Stomach (tissue), 9 donors: Measurements from ENCODE around the gene GPRIN2. TPM values are rescaled to one million over a fixed set of nuclear protein-coding genes. Genes with fewer than 3 reads are reported as not detected.
A peak's percentile ranks its signal among the peaks of the same experiment; 100 is the strongest.

Experiments
- DNase-seq, 2 donors: peaks; one replicate each; pipeline versions ENCODE4 v3.0.0 to v3.0.0-alpha.2; 2013 to 2019
- H3K27ac ChIP-seq, 5 donors: fragments of 200-600 bp in 4 of 5; sonication (generic) in 4 of 5; one replicate each; pipeline ENCODE4 v1.5.1; 2013 to 2019; ENCODE audit warnings: mild to moderate bottlenecking in 1 of 5, moderate library complexity in 1 of 5
- H3K27me3 ChIP-seq, 3 donors: fragments of 200-600 bp; sonication (generic); one replicate each; pipeline ENCODE4 v1.5.1; 2017 to 2019; ENCODE audit warnings: mixed run types in 1 of 3
- H3K36me3 ChIP-seq, 4 donors: fragments of 200-600 bp; sonication (generic); 1 replicate in 3 of 4; 2 replicates in 1 of 4; pipeline ENCODE4 v1.5.1; 2016 to 2019
- H3K4me1 ChIP-seq, 4 donors: fragments of 200-600 bp; sonication (generic); one replicate each; pipeline ENCODE4 v1.5.1; 2016 to 2019
- H3K4me3 ChIP-seq, 4 donors: fragments of 200-600 bp; sonication (generic) in 3 of 4; one replicate each; pipeline ENCODE4 v1.5.1; 2016 to 2019; ENCODE audit warnings: mild to moderate bottlenecking in 1 of 4
- H3K9me3 ChIP-seq, 4 donors: fragments of 200-600 bp; sonication (generic); one replicate each; pipeline ENCODE4 v1.5.1; 2016 to 2019
- EP300 ChIP-seq: sonication (generic); formaldehyde crosslinking; IDR thresholded peaks from one replicate; pipeline ENCODE4 v1.6.1; 2017; ENCODE audit warnings: antibody characterized with exemption
- POLR2A ChIP-seq, 4 donors: fragments of 450-650 bp; IDR thresholded peaks; one replicate each; pipeline ENCODE4 v1.6.1; 2016; ENCODE audit warnings: antibody characterized with exemption in 4 of 4, control low read depth in 2 of 4, mild to moderate bottlenecking in 1 of 4, moderate library complexity in 1 of 4
- POLR2AphosphoS5 ChIP-seq, 3 donors: sonication (generic); formaldehyde crosslinking; IDR thresholded peaks; one replicate each; pipeline ENCODE4 v1.6.1; 2016; ENCODE audit warnings: antibody characterized with exemption in 3 of 3
- WGBS, 5 donors: extraction: QIAGEN DNeasy Blood & Tissue Kit in 3 of 5; methylation state at CpG; one replicate each; pipeline versions ENCODE4 v1.1.5 to v1.1.7; 2013 to 2018; 5-methylcytosine and 5-hydroxymethylcytosine counted together
- intact Hi-C: fragments of 100-400 bp; cut with DNase I; formaldehyde crosslinking; loops from one replicate; pipeline ENCODE4 v1.15.1; 2023; ENCODE audit warnings: low total_unique reads
- polyA plus RNA-seq, 3 donors: library from polyadenylated mRNA; stranded (reverse); fragments of 200-250 nt; gene quantifications; one replicate each; pipeline ENCODE4 v1.2.3, GENCODE V29; 2013
- total RNA-seq, 5 donors: library from RNA; depleted of rRNA; stranded (reverse); fragments of >200 nt; gene quantifications; one replicate each; pipeline versions ENCODE4 v1.1.0 to v1.2.3, GENCODE V29; 2014 to 2016
- TF ChIP-seq, protein P1 (sequence below), 7 experiments: fragments of 450-650 bp in 4 of 7; fragments of 200-600 bp in 3 of 7; sonication (generic) in 3 of 7; IDR thresholded peaks; one replicate each; pipeline ENCODE4 v1.5.1; 2016 to 2019; ENCODE audit warnings: antibody characterized with exemption in 7 of 7, control low read depth in 2 of 7, mild to moderate bottlenecking in 1 of 7
- donor health status: healthy with polysubstance abuse.
- donor health status: Bipolar disorder and iron deficiency.
- donor health status: healthy.

GPRIN2 gene
- total and polyA plus RNA-seq, 8 donors: 3.5 to 27.8 (median 11.1) TPM

DNA sequence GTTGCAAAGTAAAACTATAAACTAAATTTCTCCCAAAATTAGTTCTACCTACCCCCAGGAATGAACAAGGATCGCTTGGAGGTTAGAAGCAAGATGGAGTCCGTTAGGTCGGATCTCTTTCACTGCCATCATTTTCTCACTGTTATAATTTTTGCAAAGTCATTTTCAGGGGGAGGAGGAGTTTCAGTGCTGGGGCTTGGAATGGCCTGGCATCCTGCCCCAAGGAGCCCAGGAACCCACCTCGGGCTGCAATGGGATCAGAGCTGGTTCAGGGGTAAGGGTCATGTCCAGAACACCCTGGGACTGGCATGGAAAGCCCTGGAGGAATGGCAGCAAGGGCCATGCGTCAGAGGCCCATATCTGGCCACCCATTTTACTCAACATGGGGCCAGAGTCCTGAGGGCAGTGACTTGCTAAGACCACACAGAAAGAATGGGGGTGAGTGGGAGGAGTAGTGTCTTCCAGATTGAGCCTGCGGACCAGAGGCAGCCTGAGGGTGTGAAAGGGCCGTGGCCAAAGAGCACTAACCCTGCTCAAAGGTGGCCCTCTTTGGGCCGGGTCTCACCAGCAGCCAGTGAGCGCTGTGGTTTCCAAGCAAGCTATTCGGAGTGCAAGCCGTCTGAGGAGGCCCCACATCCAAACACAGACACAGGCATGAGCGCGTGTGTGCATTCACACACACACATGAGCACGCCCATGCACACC is 31.8 kb downstream of the GPRIN2 start:
- H3K27ac ChIP-seq: peak overlapping the region in 1 of 5 donors; percentile 58
- DNase-seq: peak in 1 of 2 donors; percentile 25

DNA sequence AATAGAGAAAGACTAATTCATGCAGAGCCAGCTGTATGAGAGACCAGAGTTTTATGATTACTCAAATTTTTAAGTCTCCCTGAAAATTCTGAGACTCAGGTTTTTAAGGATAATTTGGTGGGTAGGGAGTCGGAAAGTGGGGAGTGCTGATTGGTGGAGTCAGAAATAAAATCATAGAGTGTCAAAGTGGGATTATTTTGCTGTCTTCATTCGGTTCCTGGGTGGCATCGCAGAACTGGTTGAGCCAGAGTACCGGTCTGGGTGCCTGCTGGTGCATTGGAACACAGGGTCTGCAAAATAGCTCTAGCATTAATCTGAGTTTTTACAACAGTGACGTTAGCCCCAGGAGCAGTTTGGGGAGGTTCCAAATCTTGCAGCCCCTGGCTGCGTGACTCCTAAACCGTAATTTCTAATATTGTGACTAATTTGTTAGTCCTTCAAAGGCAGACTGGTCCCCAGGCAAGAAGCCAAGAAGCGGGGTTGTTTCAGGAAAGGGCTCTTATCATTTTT is 32.4 kb downstream of the GPRIN2 start:
- peak; percentile 28 to 38 for DNase-seq
- Histone ChIP-seq H3K4me3 (no peak overlapping the region), H3K27me3 (no peaks in the 10 kb centered on the region), H3K9me3 (no peaks in the 10 kb centered on the region), H3K36me3 (no peaks in the 10 kb centered on the region), H3K27ac (peak overlapping the region in 1 of 5 donors; percentile 58), H3K4me1 (peaks cover 9 to 23% (median 14%) of the 10 kb centered on the region in 4 donors)
- TF ChIP-seq, protein P1, sequence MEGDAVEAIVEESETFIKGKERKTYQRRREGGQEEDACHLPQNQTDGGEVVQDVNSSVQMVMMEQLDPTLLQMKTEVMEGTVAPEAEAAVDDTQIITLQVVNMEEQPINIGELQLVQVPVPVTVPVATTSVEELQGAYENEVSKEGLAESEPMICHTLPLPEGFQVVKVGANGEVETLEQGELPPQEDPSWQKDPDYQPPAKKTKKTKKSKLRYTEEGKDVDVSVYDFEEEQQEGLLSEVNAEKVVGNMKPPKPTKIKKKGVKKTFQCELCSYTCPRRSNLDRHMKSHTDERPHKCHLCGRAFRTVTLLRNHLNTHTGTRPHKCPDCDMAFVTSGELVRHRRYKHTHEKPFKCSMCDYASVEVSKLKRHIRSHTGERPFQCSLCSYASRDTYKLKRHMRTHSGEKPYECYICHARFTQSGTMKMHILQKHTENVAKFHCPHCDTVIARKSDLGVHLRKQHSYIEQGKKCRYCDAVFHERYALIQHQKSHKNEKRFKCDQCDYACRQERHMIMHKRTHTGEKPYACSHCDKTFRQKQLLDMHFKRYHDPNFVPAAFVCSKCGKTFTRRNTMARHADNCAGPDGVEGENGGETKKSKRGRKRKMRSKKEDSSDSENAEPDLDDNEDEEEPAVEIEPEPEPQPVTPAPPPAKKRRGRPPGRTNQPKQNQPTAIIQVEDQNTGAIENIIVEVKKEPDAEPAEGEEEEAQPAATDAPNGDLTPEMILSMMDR (IDR thresholded peaks at IDR 0.05): no peak
- TF ChIP-seq POLR2A (IDR thresholded peaks at IDR 0.05): no peak
- TF ChIP-seq EP300: no peak
- no peak for TF ChIP-seq POLR2AphosphoS5 (IDR thresholded peaks at IDR 0.05)
- WGBS, 5 donors: 30 to 46% (median 35%) methylated on average over 8 of the region's 8 CpGs
- intact Hi-C loops: no loop called here

More for the DNA sequence above, 31.8 kb downstream of the GPRIN2 start:
- no peaks in the 10 kb centered on the region for H3K36me3 ChIP-seq
- peaks cover 9 to 23% (median 14%) of the 10 kb centered on the region in 4 donors for H3K4me1 ChIP-seq
- H3K27me3 ChIP-seq: no peaks in the 10 kb centered on the region
- intact Hi-C loops: no loop called here
- no peak overlapping the region for H3K4me3 ChIP-seq
- no peaks in the 10 kb centered on the region for H3K9me3 ChIP-seq
- WGBS, 5 donors: 84 to 86% (median 85%) methylated on average over 14 of the region's 14 CpGs
- TF ChIP-seq, protein P1 (IDR thresholded peaks at IDR 0.05): no peak
- TF ChIP-seq POLR2AphosphoS5 (IDR thresholded peaks at IDR 0.05) (no peak), POLR2A (IDR thresholded peaks at IDR 0.05) (no peak)

DNA sequence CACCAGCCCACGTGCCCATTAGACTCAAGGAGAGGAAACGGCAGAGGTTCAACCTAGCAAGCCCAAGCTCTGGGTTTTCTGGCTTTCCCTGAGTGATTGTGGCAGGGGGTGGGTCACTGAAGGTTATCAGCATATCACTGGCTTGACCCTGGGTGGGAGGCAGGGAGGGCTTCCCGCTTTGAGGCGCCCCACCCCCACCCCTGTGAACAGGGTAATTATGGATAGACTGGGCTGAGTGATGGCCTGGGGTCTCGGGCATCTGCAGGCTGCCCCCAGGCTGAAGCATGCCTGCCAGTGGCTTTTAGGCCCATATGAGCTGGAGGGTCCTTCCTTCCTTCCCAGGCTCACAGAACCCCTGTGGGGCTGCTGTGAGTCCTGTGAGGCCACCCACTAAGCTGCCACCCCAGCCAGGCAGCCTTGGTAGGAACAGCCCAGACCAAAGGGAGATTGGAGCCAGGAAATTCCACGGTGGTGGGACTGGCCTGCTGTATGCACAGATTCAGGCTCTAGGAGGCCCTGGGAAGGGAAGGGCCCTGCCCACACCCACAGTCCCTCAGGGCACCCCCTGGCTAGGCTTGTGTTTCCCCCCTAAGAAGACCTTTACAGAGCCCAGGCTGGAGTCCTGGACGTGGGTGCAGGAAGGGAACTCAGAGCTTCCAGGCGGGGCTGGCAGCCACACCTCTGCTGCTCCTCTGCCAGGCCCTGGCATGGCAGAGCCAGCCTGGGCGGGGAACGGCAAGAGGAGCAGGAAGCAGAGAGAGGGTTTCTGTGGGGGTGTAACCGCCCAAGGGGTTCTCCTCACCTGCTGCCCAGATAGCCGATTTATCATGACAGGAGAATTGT is 33.1 kb downstream of the GPRIN2 start:
- TF ChIP-seq EP300 (no peak), POLR2AphosphoS5 (IDR thresholded peaks at IDR 0.05) (peak in 1 of 3 donors; percentile 34), POLR2A (IDR thresholded peaks at IDR 0.05) (no peak)
- TF ChIP-seq, protein P1 (IDR thresholded peaks at IDR 0.05): no peak
- Histone ChIP-seq H3K9me3 (no peaks in the 10 kb centered on the region), H3K27me3 (no peaks in the 10 kb centered on the region), H3K4me3 (no peak overlapping the region), H3K36me3 (no peaks in the 10 kb centered on the region), H3K4me1 (peaks cover 9 to 23% (median 14%) of the 10 kb centered on the region in 4 donors), H3K27ac (peak overlapping the region in 2 of 5 donors; percentile 11 to 58)
- intact Hi-C loops: no loop called here
- 42 to 55% (median 48%) methylated on average over 12 of the region's 12 CpGs for WGBS, 5 donors
- DNase-seq: peak; percentile 62 to 79
